ENCODE measurements around the gene SPINK13.
"Not testable (repeated sequence)": the region's sequence is repeated elsewhere in the genome, so short reads cannot be mapped to it uniquely, and the experiment has no call there.

Gene SPINK13

GRCh38 chr5:148268566-148268965 lies at the start of gene SPINK13:
Gene SPINK13, plus strand, starts transcription at chr5:148268794. Its CDS starts 1,279 bp downstream, at chr5:148270073.
- ATAC-seq = no peak

GRCh38 chr5:148221508-148221907 lies 47.1 kb upstream of the SPINK13 start:
- no peak for ATAC-seq

GRCh38 chr5:148224117-148224742 lies 44.4 kb upstream of the SPINK13 start:
- no peak for ATAC-seq

GRCh38 chr5:148228392-148228984 lies 40.1 kb upstream of the SPINK13 start:
- no peak for ATAC-seq

- ATAC-seq = no peak
Measured at GRCh38 chr5:148229840-148230239, 38.8 kb upstream of the SPINK13 start.

GRCh38 chr5:148230240-148230639 lies 38.4 kb upstream of the SPINK13 start:
- no peak for ATAC-seq

GRCh38 chr5:148237785-148238417 lies 30.7 kb upstream of the SPINK13 start:
- no peak for ATAC-seq

GRCh38 chr5:148238418-148238794 lies 30.2 kb upstream of the SPINK13 start, which contains the start of gene MARCOL:
Gene MARCOL, plus strand, starts transcription at chr5:148238525. Its CDS starts 73 bp downstream, at chr5:148238598.
- no peak for ATAC-seq

GRCh38 chr5:148248894-148249293 lies 19.7 kb upstream of the SPINK13 start:
- no peak for ATAC-seq

- ATAC-seq = no peak
Measured at GRCh38 chr5:148255456-148255855, 13.1 kb upstream of the SPINK13 start.

- no peak for ATAC-seq
Measured at GRCh38 chr5:148259288-148259687, 9.3 kb upstream of the SPINK13 start.

- no peak for ATAC-seq
Measured at GRCh38 chr5:148261221-148261620, 7.4 kb upstream of the SPINK13 start.

GRCh38 chr5:148267962-148268361 lies 632 bp upstream of the SPINK13 start:
- ATAC-seq = no peak

GRCh38 chr5:148275129-148275528 lies 6.5 kb downstream of the SPINK13 start:
- not testable (repeated sequence) for ATAC-seq

GRCh38 chr5:148280893-148281292 lies 12.3 kb downstream of the SPINK13 start:
- not testable (repeated sequence) for ATAC-seq

GRCh38 chr5:148281336-148281735 lies 12.7 kb downstream of the SPINK13 start:
- not testable (repeated sequence) for ATAC-seq

- ATAC-seq = no peak
Measured at GRCh38 chr5:148290271-148291195, 21.9 kb downstream of the SPINK13 start.

GRCh38 chr5:148297731-148298130 lies 29.1 kb downstream of the SPINK13 start:
- no peak for ATAC-seq

GRCh38 chr5:148306446-148306845 lies 37.9 kb downstream of the SPINK13 start:
- ATAC-seq = no peak

- ATAC-seq = no peak
Measured at GRCh38 chr5:148309019-148309418, 40.4 kb downstream of the SPINK13 start.

GRCh38 chr5:148309746-148310145 lies 41.2 kb downstream of the SPINK13 start:
- ATAC-seq = no peak

GRCh38 chr5:148311484-148311883 lies 42.9 kb downstream of the SPINK13 start:
- no peak for ATAC-seq

GRCh38 chr5:148312153-148312552 lies 43.6 kb downstream of the SPINK13 start, which contains the start of gene SPINK7:
Gene SPINK7, plus strand, starts transcription at chr5:148312423. Its CDS starts 61 bp downstream, at chr5:148312484.
- ATAC-seq = no peak

All from activated CD4-positive, CD25-positive, alpha-beta regulatory T cell treated with anti-CD3 and anti-CD28 coated beads, Interleukin-2, amount 50 U/mL, for 24 hours (primary cell).